SK-N-MC (cell line): ENCODE measurements around the gene PTGER1.

Experiments
- DNase-seq: peaks from one replicate; pipeline ENCODE4 v3.0.0-alpha.2; 2011; ENCODE audit warnings: low read depth, low spot score
- H3K27ac ChIP-seq: fragments of 200-600 bp; sonication (generic); 2 replicates; pipeline ENCODE4 v1.5.1; 2016; ENCODE audit warnings: mixed run types
- H3K36me3 ChIP-seq: fragments of 200-600 bp; sonication (generic); 2 replicates; pipeline ENCODE4 v1.6.1; 2017; ENCODE audit warnings: antibody characterized with exemption, low read length, mixed read lengths; ENCODE audit not compliant: insufficient read depth
- H3K4me3 ChIP-seq: fragments of 200-600 bp; sonication (generic); 2 replicates; pipeline ENCODE4 v1.5.1; 2016
- H3K9ac ChIP-seq: fragments of 200-600 bp; sonication (generic); 2 replicates; pipeline ENCODE4 v1.8.0; 2017; ENCODE audit warnings: mixed run types, mixed read lengths; ENCODE audit not compliant: insufficient read length
- H3K9me3 ChIP-seq: fragments of 200-600 bp; sonication (generic); 2 replicates; pipeline ENCODE4 v1.6.1; 2017; ENCODE audit warnings: low read depth, mild to moderate bottlenecking, antibody characterized with exemption, low read length, moderate library complexity, mixed read lengths
- EZH2 ChIP-seq: fragments of 200-600 bp; sonication (generic); IDR thresholded peaks from one replicate; pipeline ENCODE4 v1.6.1; 2017; ENCODE audit warnings: antibody characterized with exemption
- FOXP2 ChIP-seq: optimal IDR thresholded peaks from 2 replicates; pipeline ENCODE3; 2011; ENCODE audit warnings: mild to moderate bottlenecking, moderate library complexity; ENCODE audit not compliant: insufficient read depth; ENCODE audit errors: extremely low read length, control extremely low read depth
- POLR2AphosphoS5 ChIP-seq: IDR thresholded peaks from 2 replicates; pipeline ENCODE4 v1.6.1; 2012; ENCODE audit warnings: mild to moderate bottlenecking, low read depth, low read length, borderline replicate concordance

The PTGER1 gene

GRCh38 chr19:14503285-14503684 lies 28.1 kb upstream of the PTGER1 start:
- no peak overlapping the region for H3K27ac ChIP-seq

GRCh38 chr19:14502334-14503092 lies 27.4 kb upstream of the PTGER1 start:
- H3K27ac ChIP-seq, result no peak overlapping the region
- H3K9me3 ChIP-seq, result no peaks in the 10 kb centered on the region
- H3K9ac ChIP-seq, result no peak overlapping the region
- no peak for DNase-seq
- TF ChIP-seq POLR2AphosphoS5 (no peak), FOXP2 (no peak), EZH2 (no peak)
- H3K4me3 ChIP-seq, result no peak overlapping the region
- H3K36me3 ChIP-seq, result no peaks in the 10 kb centered on the region

More at GRCh38 chr19:14503285-14503684, 28.1 kb upstream of the PTGER1 start:
- Histone ChIP-seq H3K4me3 (no peak overlapping the region), H3K9ac (no peak overlapping the region), H3K36me3 (no peaks in the 10 kb centered on the region), H3K9me3 (no peaks in the 10 kb centered on the region)
- no peak for TF ChIP-seq EZH2
- no peak for DNase-seq

- Histone ChIP-seq H3K36me3 (no peaks in the 10 kb centered on the region), H3K27ac (no peak overlapping the region), H3K4me3 (no peak overlapping the region), H3K9me3 (no peaks in the 10 kb centered on the region), H3K9ac (no peak overlapping the region)
- DNase-seq, result no peak
- TF ChIP-seq EZH2 (no peak), POLR2AphosphoS5 (no peak), FOXP2 (no peak)
Measured at GRCh38 chr19:14497228-14497921, 22.2 kb upstream of the PTGER1 start.

GRCh38 chr19:14496834-14497227 lies 21.7 kb upstream of the PTGER1 start:
- peak overlapping the region; percentile 79 for H3K4me3 ChIP-seq

GRCh38 chr19:14496029-14496833 lies 21.1 kb upstream of the PTGER1 start, which contains the start of gene GIPC1:
Gene GIPC1 (minus strand): TSS chr19:14496127. CDS start chr19:14482976, 13,151 bp downstream.
- peak within 1 kb of the TSS; percentile 71 for H3K9ac ChIP-seq
- H3K36me3 ChIP-seq, result peaks cover 3% of the 10 kb centered on the region; the same call in 1 of the 2 replicates
- no peaks in the 10 kb centered on the region for H3K9me3 ChIP-seq
- TF ChIP-seq POLR2AphosphoS5 (peak; percentile 36; the same call in 1 of the 2 replicates), FOXP2 (no peak)
- H3K4me3 ChIP-seq, result peak within 1 kb of the TSS; percentile 79
- peak; percentile 80 for DNase-seq
- H3K27ac ChIP-seq, result 0 out of 2 replicates have a peak within 1 kb of the TSS, but pooled peaks have one; percentile 35

More at GRCh38 chr19:14496834-14497227, 21.7 kb upstream of the PTGER1 start:
- no peak for TF ChIP-seq EZH2
- TF ChIP-seq FOXP2, result no peak
- TF ChIP-seq POLR2AphosphoS5, result no peak
- no peak for DNase-seq
- Histone ChIP-seq H3K9me3 (no peaks in the 10 kb centered on the region), H3K27ac (0 out of 2 replicates have a peak overlapping the region, but pooled peaks have one; percentile 35), H3K9ac (no peak overlapping the region), H3K36me3 (no peaks in the 10 kb centered on the region)

- Histone ChIP-seq H3K9me3 (no peaks in the 10 kb centered on the region), H3K9ac (peak overlapping the region; percentile 71), H3K4me3 (peak overlapping the region; percentile 79), H3K36me3 (peaks cover 3% of the 10 kb centered on the region; the same call in 1 of the 2 replicates), H3K27ac (no peak overlapping the region)
- no peak for DNase-seq
- no peak for TF ChIP-seq POLR2AphosphoS5
- no peak for TF ChIP-seq EZH2
- no peak for TF ChIP-seq FOXP2
Measured at GRCh38 chr19:14495672-14496028, 20.5 kb upstream of the PTGER1 start.

GRCh38 chr19:14494910-14495671 lies 19.9 kb upstream of the PTGER1 start:
- peak overlapping the region; percentile 71 for H3K9ac ChIP-seq

GRCh38 chr19:14494411-14494810 lies 19.3 kb upstream of the PTGER1 start:
- Histone ChIP-seq H3K36me3 (peaks cover 6% of the 10 kb centered on the region; the same call in 1 of the 2 replicates), H3K4me3 (peak overlapping the region; percentile 79), H3K27ac (no peak overlapping the region), H3K9ac (no peak overlapping the region), H3K9me3 (no peaks in the 10 kb centered on the region)
- TF ChIP-seq POLR2AphosphoS5, result no peak
- TF ChIP-seq FOXP2, result no peak
- TF ChIP-seq EZH2, result no peak
- DNase-seq, result no peak

More at GRCh38 chr19:14494910-14495671, 19.9 kb upstream of the PTGER1 start:
- DNase-seq, result no peak
- no peaks in the 10 kb centered on the region for H3K9me3 ChIP-seq
- H3K36me3 ChIP-seq, result peaks cover 3% of the 10 kb centered on the region; the same call in 1 of the 2 replicates
- peak overlapping the region; percentile 79 for H3K4me3 ChIP-seq
- TF ChIP-seq POLR2AphosphoS5 (no peak), EZH2 (no peak), FOXP2 (no peak)
- no peak overlapping the region for H3K27ac ChIP-seq
